AG04450 (cell line): ENCODE results near the gene EHBP1. TPM values are rescaled to one million over a fixed set of nuclear protein-coding genes. Genes with fewer than 3 reads are reported as not detected.

Experiments used
- CTCF ChIA-PET: fragments of 300-600, 350-600 bp; formaldehyde crosslinking; extraction: SDS; loops from one replicate; lab custom pipeline; 2022; ENCODE audit warnings: antibody characterized with exemption, inconsistent platforms; lab: Charles Lee
- POLR2A ChIA-PET: fragments of 350-600 bp; formaldehyde crosslinking; extraction: SDS; loops from one replicate; lab custom pipeline; 2021; ENCODE audit warnings: antibody characterized with exemption, inconsistent platforms; lab: Yijun Ruan, JAX
- DNase-seq: peaks from one replicate; pipeline ENCODE4 v3.0.0-alpha.2; 2011; ENCODE audit warnings: low read depth, low spot score
- H3K27ac ChIP-seq: one replicate; pipeline ENCODE4 v1.5.1; 2012; ENCODE audit warnings: low read depth, low read length, control low read depth
- H3K27me3 ChIP-seq: one replicate; pipeline ENCODE4 v1.6.0; 2012; ENCODE audit warnings: low read length; ENCODE audit not compliant: control insufficient read depth, insufficient read depth
- H3K4me3 ChIP-seq: 2 replicates; pipeline ENCODE4 v1.5.1; 2011; ENCODE audit warnings: mild to moderate bottlenecking, low read depth, low read length, control low read depth
- H3K9me3 ChIP-seq: 2 replicates; pipeline ENCODE4 v1.5.1; 2012; ENCODE audit warnings: low read length; ENCODE audit not compliant: control insufficient read depth, insufficient read depth
- polyA plus RNA-seq: library from polyadenylated mRNA; depleted of rRNA; stranded (reverse); fragments of >200 nt; gene quantifications from 2 replicates; pipeline ENCODE4 v1.2.3, GENCODE V29; 2011
- TF ChIP-seq, protein P1 (sequence below): IDR thresholded peaks from 2 replicates; pipeline ENCODE4 v1.5.1; 2011; ENCODE audit warnings: low read depth, low read length, control low read depth, inconsistent platforms

The EHBP1 gene
- polyA plus RNA-seq, 1 experiment, result 68.6 TPM

DNA sequence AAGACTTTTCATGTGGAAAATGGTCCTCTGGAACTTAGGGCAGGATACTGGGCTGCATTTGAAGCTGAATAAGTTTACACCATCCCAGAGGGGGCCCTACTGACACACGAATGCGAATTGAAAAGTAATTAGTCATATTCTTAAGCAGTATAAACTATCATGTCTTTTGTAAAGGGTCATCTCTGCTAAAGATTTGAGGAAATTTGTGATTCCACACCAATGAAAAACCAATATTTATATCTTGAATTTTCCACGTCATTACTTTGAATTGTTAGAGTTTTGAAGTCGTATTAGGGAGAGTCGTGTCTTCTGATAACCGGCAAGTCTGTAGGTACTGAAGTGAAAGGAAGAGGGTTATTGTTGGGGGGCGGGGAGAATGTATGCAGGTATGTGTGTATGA is 341.0 kb downstream of the EHBP1 start:
- no peak overlapping the region for H3K27ac ChIP-seq
- TF ChIP-seq, protein P1, sequence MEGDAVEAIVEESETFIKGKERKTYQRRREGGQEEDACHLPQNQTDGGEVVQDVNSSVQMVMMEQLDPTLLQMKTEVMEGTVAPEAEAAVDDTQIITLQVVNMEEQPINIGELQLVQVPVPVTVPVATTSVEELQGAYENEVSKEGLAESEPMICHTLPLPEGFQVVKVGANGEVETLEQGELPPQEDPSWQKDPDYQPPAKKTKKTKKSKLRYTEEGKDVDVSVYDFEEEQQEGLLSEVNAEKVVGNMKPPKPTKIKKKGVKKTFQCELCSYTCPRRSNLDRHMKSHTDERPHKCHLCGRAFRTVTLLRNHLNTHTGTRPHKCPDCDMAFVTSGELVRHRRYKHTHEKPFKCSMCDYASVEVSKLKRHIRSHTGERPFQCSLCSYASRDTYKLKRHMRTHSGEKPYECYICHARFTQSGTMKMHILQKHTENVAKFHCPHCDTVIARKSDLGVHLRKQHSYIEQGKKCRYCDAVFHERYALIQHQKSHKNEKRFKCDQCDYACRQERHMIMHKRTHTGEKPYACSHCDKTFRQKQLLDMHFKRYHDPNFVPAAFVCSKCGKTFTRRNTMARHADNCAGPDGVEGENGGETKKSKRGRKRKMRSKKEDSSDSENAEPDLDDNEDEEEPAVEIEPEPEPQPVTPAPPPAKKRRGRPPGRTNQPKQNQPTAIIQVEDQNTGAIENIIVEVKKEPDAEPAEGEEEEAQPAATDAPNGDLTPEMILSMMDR, result no peak
- POLR2A ChIA-PET, result no interaction called here
- H3K27me3 ChIP-seq, result peaks cover 43% of the 10 kb centered on the region
- CTCF ChIA-PET, result interaction anchor here (0.6 kb wide), 1 partner anchor 445 kb away, joined by 3 read pairs; no protein-coding TSS in a partner anchor
- DNase-seq, result no peak
- H3K9me3 ChIP-seq, result peaks cover 24% of the 10 kb centered on the region
- no peak overlapping the region for H3K4me3 ChIP-seq

DNA sequence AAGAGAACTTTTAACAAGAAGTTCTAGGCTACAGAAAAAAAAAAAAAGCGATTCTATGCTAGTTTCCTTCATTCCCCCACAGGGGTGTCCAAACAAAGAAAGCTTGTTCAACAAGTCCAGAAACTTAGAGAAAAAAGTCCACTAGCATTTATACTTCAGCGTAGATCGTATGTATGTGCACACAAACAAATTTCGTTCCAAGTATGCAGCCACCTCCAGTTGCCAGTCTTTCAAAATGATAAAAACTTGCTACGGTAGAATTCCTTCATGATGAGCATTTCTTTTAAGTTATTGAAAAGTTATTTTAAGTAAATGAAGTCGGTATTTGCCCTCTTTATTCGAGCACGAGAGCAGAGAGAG is 341.4 kb downstream of the EHBP1 start:
- Histone ChIP-seq H3K9me3 (peaks cover 28% of the 10 kb centered on the region), H3K27ac (no peak overlapping the region), H3K4me3 (no peak overlapping the region), H3K27me3 (peaks cover 47% of the 10 kb centered on the region)
- CTCF ChIA-PET, result interaction anchor here (0.6 kb wide), 1 partner anchor 444 kb away, joined by 3 read pairs; no protein-coding TSS in a partner anchor
- POLR2A ChIA-PET, result no interaction called here
- DNase-seq, result no peak
- TF ChIP-seq, protein P1, result no peak

DNA sequence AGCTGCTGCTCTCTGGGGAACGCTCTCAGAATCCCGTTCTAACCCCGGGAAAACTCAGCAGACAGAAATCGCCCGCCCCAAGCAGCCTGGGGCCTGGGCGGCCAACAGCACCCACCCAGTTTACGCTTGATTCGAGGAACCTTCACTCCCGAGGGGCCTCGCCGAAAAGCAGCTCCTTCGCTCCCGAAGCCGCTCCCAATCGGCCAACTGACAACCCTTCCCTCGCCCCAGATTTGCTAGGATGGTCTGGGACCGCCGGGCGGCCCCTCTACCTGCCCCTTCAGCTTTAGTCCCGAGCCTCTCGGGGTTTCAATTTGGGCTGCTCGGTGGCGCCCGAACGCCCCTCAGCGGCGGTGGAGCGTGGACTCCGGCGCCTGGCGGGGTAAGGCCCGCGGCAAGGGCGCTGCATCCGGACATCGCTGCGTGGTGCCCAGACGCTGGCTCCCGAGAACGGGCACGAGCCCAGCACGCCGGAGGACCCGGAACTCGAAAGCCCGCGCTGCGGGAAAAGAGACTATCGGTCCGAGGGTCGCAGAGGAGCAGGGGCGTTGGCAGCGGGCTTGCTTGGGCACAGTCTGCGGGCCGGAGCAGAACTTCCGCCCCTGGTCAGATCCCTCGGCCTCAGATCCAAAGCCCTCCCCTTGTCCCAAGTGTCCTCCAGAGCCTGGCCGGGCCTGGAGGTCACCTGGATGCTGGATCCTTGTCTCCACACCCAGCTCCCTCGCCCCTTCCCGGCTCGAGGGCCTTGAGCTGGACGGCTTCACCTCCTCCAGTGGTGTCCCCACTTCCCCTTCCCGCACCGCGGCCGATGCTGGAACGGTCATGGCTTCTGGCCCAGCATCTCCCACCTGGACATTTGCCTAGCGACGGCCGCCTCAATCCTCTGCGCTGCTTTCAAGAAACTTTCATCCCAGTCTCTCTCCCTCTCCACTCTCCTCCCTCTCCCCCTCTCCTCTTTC is 342.1 kb downstream of the EHBP1 start:
- Histone ChIP-seq H3K9me3 (peaks cover 33% of the 10 kb centered on the region), H3K4me3 (no peak overlapping the region), H3K27ac (no peak overlapping the region), H3K27me3 (peaks cover 54% of the 10 kb centered on the region)
- TF ChIP-seq, protein P1, result no peak
- DNase-seq, result no peak
- ChIA-PET CTCF (interaction anchor here (0.6 kb wide), 1 partner anchor 443 kb away, joined by 3 read pairs; no protein-coding TSS in a partner anchor), POLR2A (no interaction called here)

DNA sequence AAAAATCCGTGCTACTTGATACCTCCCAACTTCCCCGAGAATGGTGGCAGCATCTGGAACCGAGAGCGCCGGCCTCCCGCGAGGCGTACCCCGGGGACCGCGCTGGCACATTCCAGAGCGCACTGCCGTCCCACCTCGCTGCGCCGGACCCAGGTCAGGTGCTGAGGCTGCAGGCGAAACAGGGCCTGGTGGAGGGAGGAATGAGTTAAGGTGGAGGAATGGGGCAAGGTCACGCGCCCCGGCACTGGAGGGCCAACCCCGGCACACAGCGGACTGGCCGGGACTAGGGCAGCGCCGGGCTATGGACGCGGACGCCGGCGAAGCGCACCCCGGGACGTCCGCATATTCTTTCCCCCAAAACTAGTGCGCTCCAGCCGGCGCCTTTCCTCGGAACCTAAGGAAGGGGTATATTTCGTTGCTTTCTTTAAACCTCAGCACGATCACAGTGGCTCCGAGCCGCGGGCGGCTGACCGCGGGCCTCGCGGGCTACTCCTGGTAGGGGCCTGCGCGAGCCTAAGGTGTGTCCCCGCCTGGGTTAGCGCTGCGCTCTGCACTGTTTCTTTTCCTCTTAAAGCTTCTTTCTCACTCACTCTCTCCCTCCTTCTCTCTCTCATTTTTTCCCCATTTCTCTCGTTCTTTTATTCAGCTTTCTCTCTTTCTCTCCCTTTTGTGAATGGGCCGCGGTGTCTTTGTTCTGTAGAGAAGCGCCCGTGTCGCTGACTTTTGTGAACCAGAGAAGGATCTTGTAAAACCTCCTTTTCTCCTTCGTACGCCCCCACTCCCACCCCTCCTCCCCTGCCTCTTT is 343.1 kb downstream of the EHBP1 start:
- TF ChIP-seq, protein P1, result no peak
- ChIA-PET CTCF (interaction anchor here (0.6 kb wide), 2 partner anchors 222 to 1150 kb away, joined by 3 to 5 read pairs; no protein-coding TSS in a partner anchor), POLR2A (no interaction called here)
- Histone ChIP-seq H3K27me3 (peaks cover 63% of the 10 kb centered on the region), H3K4me3 (no peak overlapping the region), H3K9me3 (peaks cover 43% of the 10 kb centered on the region), H3K27ac (no peak overlapping the region)
- DNase-seq, result no peak
